Measurements from ENCODE around the gene MED7.

DNA sequence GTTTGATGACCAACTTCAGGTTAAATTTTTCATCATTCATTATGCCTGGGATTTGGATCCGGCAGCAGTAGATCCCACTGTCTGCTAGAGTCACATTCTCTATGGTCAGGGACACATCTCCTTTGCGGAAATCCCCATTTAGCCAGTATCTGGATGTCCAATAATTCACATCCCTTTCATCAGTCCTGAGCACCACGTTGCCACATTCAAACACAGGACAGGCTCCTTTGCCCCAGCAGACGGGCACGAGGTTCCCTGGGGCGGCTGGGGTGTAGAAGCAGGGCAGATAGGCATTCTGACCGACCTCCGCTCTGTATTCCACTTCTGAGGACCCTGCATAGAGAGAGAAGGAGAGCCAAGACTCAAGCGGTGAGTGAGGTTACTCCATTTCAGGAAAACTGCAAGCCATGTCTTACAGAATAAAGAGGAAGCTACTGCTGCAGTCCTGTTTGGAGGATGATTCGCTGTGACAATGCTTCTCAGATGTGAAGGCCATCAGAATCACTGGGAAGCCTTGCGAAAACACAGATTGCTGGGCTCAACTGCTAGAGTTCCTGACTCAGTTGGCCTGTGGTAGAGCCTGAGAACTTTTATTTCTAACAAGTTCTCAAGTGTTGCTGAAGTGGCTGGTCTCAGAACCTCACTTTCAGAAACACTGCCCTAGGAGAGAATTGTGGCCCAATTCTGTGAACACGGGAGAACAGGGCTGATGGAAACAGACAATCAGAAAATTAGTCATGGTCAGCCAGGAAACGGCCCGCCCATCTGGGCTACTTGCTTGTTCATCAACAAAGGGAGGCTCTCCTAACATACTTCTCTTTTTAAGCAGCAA is 35.8 kb downstream of the MED7 start:
- TF ChIP-seq POLR2A (IDR thresholded peaks at IDR 0.05; ENCODE audit: low read length) (peak; percentile 30), GATA1 (IDR thresholded peaks at IDR 0.05; ENCODE audit: low read depth, low read length) (no peak)

Measured in erythroblast (primary cell).